Measurements from ENCODE around the gene TBL1X. TPM values are rescaled to one million over a fixed set of nuclear protein-coding genes. Genes with fewer than 3 reads are reported as not detected.

The TBL1X gene
- total and polyA plus RNA-seq, 2 donors = 6.8 to 11.5 TPM

- H3K9me3 ChIP-seq (ENCODE audit: control insufficient read depth in 2 of 2, insufficient read depth in 1 of 2, low read length in 1 of 2) = no peaks in the 10 kb centered on the region
- 98% methylated on average over 13 of the region's 13 CpGs for WGBS
- H3K4me1 ChIP-seq (ENCODE audit: control insufficient read depth in 2 of 2, insufficient read depth in 2 of 2, low read length in 2 of 2) = peaks cover 12 to 30% of the 10 kb centered on the region in 2 donors
- H3K27ac ChIP-seq (ENCODE audit: low read depth in 1 of 2, low read length in 1 of 2) = no peak overlapping the region
- no peaks in the 10 kb centered on the region for H3K27me3 ChIP-seq (ENCODE audit: control insufficient read depth in 2 of 2, insufficient read depth in 1 of 2, low read length in 1 of 2)
- peaks cover 0 to 4% of the 10 kb centered on the region in 2 donors for H3K36me3 ChIP-seq (ENCODE audit: control insufficient read depth in 2 of 2, insufficient read depth in 2 of 2, low read length in 1 of 2)
- no peak for DNase-seq (ENCODE audit: low read depth in 6 of 9, low spot score in 9 of 9)
- H3K4me3 ChIP-seq (ENCODE audit: low read length in 2 of 2) = no peak overlapping the region
Observed at GRCh38 chrX:9542106-9542760, 77.4 kb downstream of the TBL1X start.

- no peaks in the 10 kb centered on the region for H3K9me3 ChIP-seq (ENCODE audit: control insufficient read depth in 2 of 2, insufficient read depth in 1 of 2, low read length in 1 of 2)
- H3K4me1 ChIP-seq (ENCODE audit: control insufficient read depth in 2 of 2, insufficient read depth in 2 of 2, low read length in 2 of 2) = peaks cover 11 to 28% of the 10 kb centered on the region in 2 donors
- H3K27ac ChIP-seq (ENCODE audit: low read depth in 1 of 2, low read length in 1 of 2) = no peak overlapping the region
- no peak for DNase-seq (ENCODE audit: low read depth in 6 of 9, low spot score in 9 of 9)
- WGBS = 94% methylated on average over 12 of the region's 12 CpGs
- no peaks in the 10 kb centered on the region for H3K27me3 ChIP-seq (ENCODE audit: control insufficient read depth in 2 of 2, insufficient read depth in 1 of 2, low read length in 1 of 2)
- H3K36me3 ChIP-seq (ENCODE audit: control insufficient read depth in 2 of 2, insufficient read depth in 2 of 2, low read length in 1 of 2) = peaks cover 0 to 4% of the 10 kb centered on the region in 2 donors
- no peak overlapping the region for H3K4me3 ChIP-seq (ENCODE audit: low read length in 2 of 2)
Observed at GRCh38 chrX:9542761-9543111, 77.9 kb downstream of the TBL1X start.

- Histone ChIP-seq H3K27ac (ENCODE audit: low read depth in 1 of 2, low read length in 1 of 2) (no peak overlapping the region), H3K4me1 (ENCODE audit: control insufficient read depth in 2 of 2, insufficient read depth in 2 of 2, low read length in 2 of 2) (peaks cover 0 to 3% of the 10 kb centered on the region in 2 donors), H3K4me3 (ENCODE audit: low read length in 2 of 2) (no peak overlapping the region), H3K36me3 (ENCODE audit: control insufficient read depth in 2 of 2, insufficient read depth in 2 of 2, low read length in 1 of 2) (no peaks in the 10 kb centered on the region), H3K27me3 (ENCODE audit: control insufficient read depth in 2 of 2, insufficient read depth in 1 of 2, low read length in 1 of 2) (no peaks in the 10 kb centered on the region), H3K9me3 (ENCODE audit: control insufficient read depth in 2 of 2, insufficient read depth in 1 of 2, low read length in 1 of 2) (no peaks in the 10 kb centered on the region)
- DNase-seq (ENCODE audit: low read depth in 6 of 9, low spot score in 9 of 9) = no peak
- 85% methylated on average over 2 of the region's 2 CpGs for WGBS
Observed at GRCh38 chrX:9555354-9555753, 90.5 kb downstream of the TBL1X start.

- no peak overlapping the region for H3K4me3 ChIP-seq (ENCODE audit: low read length in 2 of 2)
- no peak for DNase-seq (ENCODE audit: low read depth in 6 of 9, low spot score in 9 of 9)
- no peaks in the 10 kb centered on the region for H3K9me3 ChIP-seq (ENCODE audit: control insufficient read depth in 2 of 2, insufficient read depth in 1 of 2, low read length in 1 of 2)
Observed at GRCh38 chrX:9557091-9557490, 92.2 kb downstream of the TBL1X start.

GRCh38 chrX:9557521-9557920 lies 92.7 kb downstream of the TBL1X start:
- Histone ChIP-seq H3K27ac (ENCODE audit: low read depth in 1 of 2, low read length in 1 of 2) (no peak overlapping the region), H3K36me3 (ENCODE audit: control insufficient read depth in 2 of 2, insufficient read depth in 2 of 2, low read length in 1 of 2) (no peaks in the 10 kb centered on the region), H3K9me3 (ENCODE audit: control insufficient read depth in 2 of 2, insufficient read depth in 1 of 2, low read length in 1 of 2) (no peaks in the 10 kb centered on the region), H3K4me1 (ENCODE audit: control insufficient read depth in 2 of 2, insufficient read depth in 2 of 2, low read length in 2 of 2) (peaks cover 0 to 3% of the 10 kb centered on the region in 2 donors), H3K4me3 (ENCODE audit: low read length in 2 of 2) (no peak overlapping the region), H3K27me3 (ENCODE audit: control insufficient read depth in 2 of 2, insufficient read depth in 1 of 2, low read length in 1 of 2) (no peaks in the 10 kb centered on the region)
- WGBS = 97% methylated on average over 5 of the region's 5 CpGs
- DNase-seq (ENCODE audit: low read depth in 6 of 9, low spot score in 9 of 9) = no peak

More at GRCh38 chrX:9557091-9557490, 92.2 kb downstream of the TBL1X start:
- Histone ChIP-seq H3K36me3 (ENCODE audit: control insufficient read depth in 2 of 2, insufficient read depth in 2 of 2, low read length in 1 of 2) (no peaks in the 10 kb centered on the region), H3K27me3 (ENCODE audit: control insufficient read depth in 2 of 2, insufficient read depth in 1 of 2, low read length in 1 of 2) (no peaks in the 10 kb centered on the region), H3K4me1 (ENCODE audit: control insufficient read depth in 2 of 2, insufficient read depth in 2 of 2, low read length in 2 of 2) (peaks cover 0 to 3% of the 10 kb centered on the region in 2 donors), H3K27ac (ENCODE audit: low read depth in 1 of 2, low read length in 1 of 2) (no peak overlapping the region)
- 88% methylated on average over 11 of the region's 11 CpGs for WGBS

- H3K27ac ChIP-seq (ENCODE audit: low read depth in 1 of 2, low read length in 1 of 2) = no peak overlapping the region
- no peak for DNase-seq (ENCODE audit: low read depth in 6 of 9, low spot score in 9 of 9)
- H3K4me3 ChIP-seq (ENCODE audit: low read length in 2 of 2) = no peak overlapping the region
- H3K9me3 ChIP-seq (ENCODE audit: control insufficient read depth in 2 of 2, insufficient read depth in 1 of 2, low read length in 1 of 2) = no peaks in the 10 kb centered on the region
- 78% methylated on average over 4 of the region's 4 CpGs for WGBS
- H3K36me3 ChIP-seq (ENCODE audit: control insufficient read depth in 2 of 2, insufficient read depth in 2 of 2, low read length in 1 of 2) = no peaks in the 10 kb centered on the region
- no peaks in the 10 kb centered on the region for H3K4me1 ChIP-seq (ENCODE audit: control insufficient read depth in 2 of 2, insufficient read depth in 2 of 2, low read length in 2 of 2)
- H3K27me3 ChIP-seq (ENCODE audit: control insufficient read depth in 2 of 2, insufficient read depth in 1 of 2, low read length in 1 of 2) = no peaks in the 10 kb centered on the region
Observed at GRCh38 chrX:9558615-9559014, 93.8 kb downstream of the TBL1X start.

GRCh38 chrX:9560219-9560618 lies 95.4 kb downstream of the TBL1X start:
- H3K27me3 ChIP-seq (ENCODE audit: control insufficient read depth in 2 of 2, insufficient read depth in 1 of 2, low read length in 1 of 2) = no peaks in the 10 kb centered on the region
- no peaks in the 10 kb centered on the region for H3K36me3 ChIP-seq (ENCODE audit: control insufficient read depth in 2 of 2, insufficient read depth in 2 of 2, low read length in 1 of 2)
- no peaks in the 10 kb centered on the region for H3K4me1 ChIP-seq (ENCODE audit: control insufficient read depth in 2 of 2, insufficient read depth in 2 of 2, low read length in 2 of 2)
- no peak for DNase-seq (ENCODE audit: low read depth in 6 of 9, low spot score in 9 of 9)
- H3K9me3 ChIP-seq (ENCODE audit: control insufficient read depth in 2 of 2, insufficient read depth in 1 of 2, low read length in 1 of 2) = no peaks in the 10 kb centered on the region
- 99% methylated on average over 9 of the region's 9 CpGs for WGBS
- H3K4me3 ChIP-seq (ENCODE audit: low read length in 2 of 2) = no peak overlapping the region
- H3K27ac ChIP-seq (ENCODE audit: low read depth in 1 of 2, low read length in 1 of 2) = no peak overlapping the region

- 99% methylated on average over 5 of the region's 5 CpGs for WGBS
- Histone ChIP-seq H3K9me3 (ENCODE audit: control insufficient read depth in 2 of 2, insufficient read depth in 1 of 2, low read length in 1 of 2) (no peaks in the 10 kb centered on the region), H3K27ac (ENCODE audit: low read depth in 1 of 2, low read length in 1 of 2) (no peak overlapping the region), H3K4me1 (ENCODE audit: control insufficient read depth in 2 of 2, insufficient read depth in 2 of 2, low read length in 2 of 2) (peaks cover 2 to 6% of the 10 kb centered on the region in 2 donors), H3K27me3 (ENCODE audit: control insufficient read depth in 2 of 2, insufficient read depth in 1 of 2, low read length in 1 of 2) (no peaks in the 10 kb centered on the region), H3K4me3 (ENCODE audit: low read length in 2 of 2) (no peak overlapping the region), H3K36me3 (ENCODE audit: control insufficient read depth in 2 of 2, insufficient read depth in 2 of 2, low read length in 1 of 2) (no peaks in the 10 kb centered on the region)
- DNase-seq (ENCODE audit: low read depth in 6 of 9, low spot score in 9 of 9) = no peak
Observed at GRCh38 chrX:9561199-9561598, 96.3 kb downstream of the TBL1X start.

GRCh38 chrX:9562851-9563250 lies 98.0 kb downstream of the TBL1X start:
- no peaks in the 10 kb centered on the region for H3K36me3 ChIP-seq (ENCODE audit: control insufficient read depth in 2 of 2, insufficient read depth in 2 of 2, low read length in 1 of 2)
- H3K4me3 ChIP-seq (ENCODE audit: low read length in 2 of 2) = no peak overlapping the region
- H3K27ac ChIP-seq (ENCODE audit: low read depth in 1 of 2, low read length in 1 of 2) = no peak overlapping the region
- DNase-seq (ENCODE audit: low read depth in 6 of 9, low spot score in 9 of 9) = no peak
- WGBS = 92% methylated on average over 8 of the region's 8 CpGs
- H3K4me1 ChIP-seq (ENCODE audit: control insufficient read depth in 2 of 2, insufficient read depth in 2 of 2, low read length in 2 of 2) = peaks cover 9 to 22% of the 10 kb centered on the region in 2 donors
- no peaks in the 10 kb centered on the region for H3K9me3 ChIP-seq (ENCODE audit: control insufficient read depth in 2 of 2, insufficient read depth in 1 of 2, low read length in 1 of 2)
- no peaks in the 10 kb centered on the region for H3K27me3 ChIP-seq (ENCODE audit: control insufficient read depth in 2 of 2, insufficient read depth in 1 of 2, low read length in 1 of 2)
